HCT116 (cell line): ENCODE results near the gene FOXP1. TPM values are rescaled to one million over a fixed set of nuclear protein-coding genes. Genes with fewer than 3 reads are reported as not detected.

Source experiments
- ATF3 ChIP-seq: IDR thresholded peaks from 2 replicates; pipeline ENCODE4 v1.6.1; 2012
- CBX3 ChIP-seq: IDR thresholded peaks from 2 replicates; pipeline ENCODE4 v1.6.1; 2012; ENCODE audit warnings: low read depth
- CEBPB ChIP-seq: IDR thresholded peaks from 2 replicates; pipeline ENCODE4 v1.6.1; 2012; ENCODE audit warnings: low read depth
- EGR1 ChIP-seq: IDR thresholded peaks from 2 replicates; pipeline ENCODE4 v1.6.1; 2012; ENCODE audit warnings: low read depth
- EZH2phosphoT487 ChIP-seq: fragments of 200-600 bp; IDR thresholded peaks from 2 replicates; pipeline ENCODE4 v1.6.1; 2018; ENCODE audit warnings: antibody characterized with exemption, borderline replicate concordance
- FOSL1 ChIP-seq: IDR thresholded peaks from 2 replicates; pipeline ENCODE4 v1.6.1; 2012; ENCODE audit warnings: low read depth
- JUND ChIP-seq: IDR thresholded peaks from 2 replicates; pipeline ENCODE4 v1.6.1; 2012
- RAD21 ChIP-seq: IDR thresholded peaks from 2 replicates; pipeline ENCODE4 v1.6.1; 2012; ENCODE audit warnings: low read depth, mild to moderate bottlenecking
- SIN3A ChIP-seq: IDR thresholded peaks from 2 replicates; pipeline ENCODE4 v1.6.1; 2012; ENCODE audit warnings: low read depth
- TCF7L2 ChIP-seq: IDR thresholded peaks from 2 replicates; pipeline ENCODE4 v1.7.0; 2011; ENCODE audit warnings: borderline replicate concordance, inconsistent platforms; ENCODE audit not compliant: insufficient read depth, insufficient read length; ENCODE audit errors: extremely low read depth
- ZBTB33 ChIP-seq: IDR thresholded peaks from 2 replicates; pipeline ENCODE4 v1.6.1; 2011; ENCODE audit warnings: mild to moderate bottlenecking, low read length, moderate library complexity; ENCODE audit not compliant: insufficient replicate concordance; ENCODE audit errors: extremely low read depth
- ZFX ChIP-seq: fragments of 450-650 bp; IDR thresholded peaks from 2 replicates; pipeline ENCODE4 v1.6.1; 2017
- ZNF274 ChIP-seq: fragments of 200-500 bp; sonication (Bioruptor generic); IDR thresholded peaks from 2 replicates; pipeline ENCODE4 v1.6.1; 2014; ENCODE audit warnings: mild to moderate bottlenecking, low read depth, low read length, inconsistent platforms
- total RNA-seq: library from RNA; stranded (reverse); gene quantifications from one replicate; pipeline ENCODE4 v1.2.1, GENCODE V29; 2021; ENCODE audit not compliant: unreplicated experiment

The FOXP1 gene
- total RNA-seq, 1 experiment from 2014 or later: 11.4 TPM

GRCh38 chr3:71206305-71207165 is 377.0 kb downstream of the FOXP1 start (continued):
- TF ChIP-seq ZBTB33 (no peak), ZNF274 (no peak), SIN3A (no peak), CEBPB (no peak), ZFX (no peak), RAD21 (no peak), CBX3 (no peak), FOSL1 (no peak), EZH2phosphoT487 (no peak), EGR1 (no peak), TCF7L2 (no peak), ATF3 (no peak), JUND (no peak)
